Heart left ventricle (tissue), 16 donors: ENCODE measurements around the gene FAM184A. TPM values are rescaled to one million over a fixed set of nuclear protein-coding genes. Genes with fewer than 3 reads are reported as not detected.

Experiments used
- ATAC-seq, 4 donors: fragments of 200-7000 bp; cut with Tn5 transposase; one replicate each; pipeline ENCODE4 v1.9.1; 2020 to 2022; ENCODE audit warnings: moderate library complexity in 4 of 4, mild to moderate bottlenecking in 3 of 4, moderate number of reproducible peaks in 1 of 4
- DNase-seq, 5 donors: peaks; one replicate each; pipeline ENCODE4 v3.0.0-alpha.2; 2020
- H3K27ac ChIP-seq, 12 donors: fragments of 200-600 bp; sonication (generic) in 4 of 12; one replicate each; pipeline versions ENCODE4 v1.5.0 to v1.8.0; 2016 to 2022; ENCODE audit warnings: mild to moderate bottlenecking in 2 of 12
- H3K27me3 ChIP-seq, 9 donors: fragments of 200-600 bp; sonication (generic) in 2 of 9; one replicate each; pipeline versions ENCODE4 v1.5.1 to v1.8.0; 2016 to 2022; ENCODE audit warnings: mild to moderate bottlenecking in 3 of 9
- H3K36me3 ChIP-seq, 9 donors: fragments of 200-600 bp; sonication (generic) in 2 of 9; one replicate each; pipeline versions ENCODE4 v1.5.0 to v1.8.0; 2018 to 2022; ENCODE audit warnings: mild to moderate bottlenecking in 2 of 9
- H3K4me1 ChIP-seq, 12 donors: fragments of 200-600 bp; sonication (generic) in 4 of 12; one replicate each; pipeline versions ENCODE4 v1.5.0 to v1.8.0; 2016 to 2022; ENCODE audit warnings: mild to moderate bottlenecking in 3 of 12
- H3K4me3 ChIP-seq, 12 donors: fragments of 200-600 bp; sonication (generic) in 4 of 12; one replicate each; pipeline versions ENCODE4 v1.5.0 to v1.8.0; 2017 to 2022; ENCODE audit warnings: mild to moderate bottlenecking in 9 of 12, moderate library complexity in 4 of 12
- H3K9me3 ChIP-seq, 12 donors: fragments of 200-600 bp; sonication (generic) in 4 of 12; one replicate each; pipeline versions ENCODE4 v1.5.0 to v1.8.0; 2016 to 2022; ENCODE audit warnings: mild to moderate bottlenecking in 1 of 12
- CTCF ChIP-seq, 12 donors: fragments of 200-600 bp; sonication (generic) in 4 of 12; IDR thresholded peaks; one replicate each; pipeline versions ENCODE4 v1.5.0 to v1.8.0; 2018 to 2022; ENCODE audit warnings: antibody characterized with exemption in 12 of 12, mild to moderate bottlenecking in 5 of 12
- POLR2A ChIP-seq, 2 donors: fragments of 450-650 bp; IDR thresholded peaks; one replicate each; pipeline ENCODE4 v1.6.1; 2017; ENCODE audit warnings: antibody characterized with exemption in 2 of 2, mild to moderate bottlenecking in 2 of 2, moderate library complexity in 2 of 2
- WGBS, 4 donors: extraction: QIAGEN DNeasy Blood & Tissue Kit in 2 of 4; methylation state at CpG; one replicate each; pipeline versions ENCODE4 v1.1.5 to v1.1.7; 2013 to 2018; 5-methylcytosine and 5-hydroxymethylcytosine counted together
- intact Hi-C, 10 donors: fragments of 100-400 bp; cut with DNase I; formaldehyde crosslinking; loops; one replicate each; pipeline versions ENCODE4 v1.11.1 to v1.14.2; 2022
- polyA plus RNA-seq, 2 donors: library from polyadenylated mRNA; stranded (reverse); fragments of 200-250 nt; gene quantifications; one replicate each; pipeline ENCODE4 v1.2.3, GENCODE V29; 2013
- total RNA-seq, 9 donors: library from RNA; depleted of rRNA in 2 of 9; stranded (reverse); fragments of >200 nt in 2 of 9; fragmentation: NEBNext Ultra II Directional in 3 of 9; extraction: Animal tissue kit (Norgen Biotek cat#: 25700) in 3 of 9; gene quantifications; one replicate each; pipeline versions ENCODE4 v1.1.0 to v1.2.4, GENCODE V29; 2016 to 2023
- donor health status: ischemic (EF 13 %, LVEDD 7.1; RV severe dilation, severe dysfunction).
- donor health status: healthy with polysubstance abuse.
- donor health status: DM: no; HTN: yes; CAD: no.
- donor health status: DM: no; HTN: no; CAD: no.
- donor health status: ischemic (EF 25% LVEDD 6.9; RV normal size, moderate dysfunction).
- donor health status: ischemic (EF 25% LVEDD 5.7; RV mildly dilated, moderate dysfunction).
- donor health status: healthy.
- donor health status: DM: yes; HTN: yes; CAD: no.
- donor health status: ischemic (EF 35%, LVEDD 5.7; RV mildly dilated, moderate dysfunction).
- donor health status: nonischemic (EF 11% LVEDD 7.7; RV severe dilation, severe dysfunction).
- donor health status: DM: yes; HTN: yes; CAD: no.
- donor health status: PGD.
- donor health status: ischemic (EF 29% LVEDD 5.4; RV normal size, mild dysfunction).
- donor health status: nonischemic (EF 23%, LVEDD 6.1; RV moderate dilation, normal function).

The FAM184A gene
- total and polyA plus RNA-seq, 11 donors: 0.16 to 1.1 (median 0.45) TPM

GRCh38 chr6:119076173-119076572 lies 2.3 kb downstream of the FAM184A start:
- 79 to 88% (median 83%) methylated on average over 5 of the region's 5 CpGs for WGBS, 4 donors
- peaks cover 0 to 22% (median 9%) of the 10 kb centered on the region in 12 donors for H3K4me1 ChIP-seq
- DNase-seq (no peak), ATAC-seq (no peak)
- H3K27ac ChIP-seq: no peak overlapping the region
- intact Hi-C loops: no loop called here
- TF ChIP-seq CTCF (IDR thresholded peaks at IDR 0.05) (no peak), POLR2A (IDR thresholded peaks at IDR 0.05) (no peak)
- no peak overlapping the region for H3K4me3 ChIP-seq
- H3K36me3 ChIP-seq: no peaks in the 10 kb centered on the region
- H3K27me3 ChIP-seq: peaks cover 0 to 11% (median 0%) of the 10 kb centered on the region in 9 donors
- H3K9me3 ChIP-seq: no peaks in the 10 kb centered on the region

GRCh38 chr6:119075200-119075981 lies 3.1 kb downstream of the FAM184A start:
- intact Hi-C loops: no loop called here
- Histone ChIP-seq H3K4me3 (no peak overlapping the region), H3K27ac (no peak overlapping the region), H3K36me3 (no peaks in the 10 kb centered on the region), H3K9me3 (no peaks in the 10 kb centered on the region), H3K27me3 (peaks cover 0 to 11% (median 0%) of the 10 kb centered on the region in 9 donors), H3K4me1 (peaks cover 0 to 22% (median 9%) of the 10 kb centered on the region in 12 donors)
- ATAC-seq (no peak), DNase-seq (no peak)
- 96 to 99% (median 98%) methylated on average over 2 of the region's 2 CpGs for WGBS, 4 donors
- TF ChIP-seq POLR2A (IDR thresholded peaks at IDR 0.05) (no peak), CTCF (IDR thresholded peaks at IDR 0.05) (no peak)

GRCh38 chr6:119073307-119074051 lies 5.0 kb downstream of the FAM184A start:
- Histone ChIP-seq H3K4me1 (peaks cover 0 to 13% (median 6%) of the 10 kb centered on the region in 12 donors), H3K9me3 (no peaks in the 10 kb centered on the region), H3K4me3 (no peak overlapping the region), H3K36me3 (no peaks in the 10 kb centered on the region), H3K27ac (no peak overlapping the region), H3K27me3 (peaks cover 0 to 8% (median 0%) of the 10 kb centered on the region in 9 donors)
- intact Hi-C loops: no loop called here
- DNase-seq (no peak), ATAC-seq (no peak)
- 63 to 74% (median 72%) methylated on average over 4 of the region's 4 CpGs for WGBS, 4 donors
- no peak for TF ChIP-seq POLR2A (IDR thresholded peaks at IDR 0.05)
- TF ChIP-seq CTCF (IDR thresholded peaks at IDR 0.05): no peak

- Histone ChIP-seq H3K36me3 (no peaks in the 10 kb centered on the region), H3K27me3 (no peaks in the 10 kb centered on the region), H3K4me3 (no peak overlapping the region), H3K27ac (no peak overlapping the region), H3K4me1 (no peaks in the 10 kb centered on the region), H3K9me3 (no peaks in the 10 kb centered on the region)
- ATAC-seq (no peak), DNase-seq (no peak)
- TF ChIP-seq CTCF (IDR thresholded peaks at IDR 0.05) (no peak), POLR2A (IDR thresholded peaks at IDR 0.05) (no peak)
- intact Hi-C loops: no loop called here
- 95 to 100% (median 97%) methylated on average over 2 of the region's 2 CpGs for WGBS, 4 donors
These were observed 6.9 kb downstream of the FAM184A start for GRCh38 chr6:119071576-119071975.
